HEK293 (cell line): ENCODE measurements around the gene IGSF9B.

Experiments used
- CTCF ChIP-seq: fragments of 450-650 bp; formaldehyde crosslinking; IDR thresholded peaks from 2 replicates; pipeline ENCODE4 v1.5.1; 2016; ENCODE audit warnings: missing biosample characterization, missing genetic modification characterization
- KLF16 ChIP-seq: fragments of 450-650 bp; formaldehyde crosslinking; IDR thresholded peaks from 2 replicates; pipeline ENCODE4 v1.5.1; 2017; ENCODE audit warnings: missing biosample characterization, missing genetic modification characterization
- MYNN ChIP-seq: fragments of 450-650 bp; formaldehyde crosslinking; IDR thresholded peaks from 2 replicates; pipeline ENCODE4 v1.5.1; 2016; ENCODE audit warnings: missing biosample characterization, missing genetic modification characterization, borderline replicate concordance
- REPIN1 ChIP-seq: fragments of 450-650 bp; formaldehyde crosslinking; IDR thresholded peaks from 2 replicates; pipeline ENCODE4 v1.5.1; 2017; ENCODE audit warnings: missing biosample characterization, missing genetic modification characterization, low read depth
- YY1 ChIP-seq: fragments of 450-650 bp; formaldehyde crosslinking; IDR thresholded peaks from 2 replicates; pipeline ENCODE4 v1.5.1; 2018; ENCODE audit warnings: missing biosample characterization, missing genetic modification characterization
- ZBTB26 ChIP-seq: fragments of 450-650 bp; formaldehyde crosslinking; optimal IDR thresholded peaks from 2 replicates; pipeline ENCODE3; 2016; ENCODE audit warnings: missing biosample characterization, mild to moderate bottlenecking, missing genetic modification characterization
- ZNF449 ChIP-seq: fragments of 450-650 bp; formaldehyde crosslinking; IDR thresholded peaks from 2 replicates; pipeline ENCODE4 v1.5.1; 2017; ENCODE audit warnings: missing biosample characterization, mild to moderate bottlenecking, missing genetic modification characterization, moderate library complexity
- ZNF747 ChIP-seq: fragments of 450-650 bp; formaldehyde crosslinking; IDR thresholded peaks from 2 replicates; pipeline ENCODE4 v1.5.1; 2016; ENCODE audit warnings: missing biosample characterization, missing genetic modification characterization

GRCh38 chr11:133865466-133865865 lies 91.3 kb downstream of the IGSF9B start:
- TF ChIP-seq MYNN (tag by site-specific recombination) (no peak), KLF16 (tag by site-specific recombination) (no peak), CTCF (no peak), ZNF449 (tag by site-specific recombination) (no peak), YY1 (tag by site-specific recombination) (no peak), ZBTB26 (tag by site-specific recombination) (no peak), REPIN1 (tag by site-specific recombination) (no peak), ZNF747 (tag by site-specific recombination) (no peak)
